CD4-positive, CD25-positive, alpha-beta regulatory T cell (primary cell): ENCODE results near the gene XPR1. TPM values are rescaled to one million over a fixed set of nuclear protein-coding genes. Genes with fewer than 3 reads are reported as not detected.

Source experiments
- polyA plus RNA-seq, 4 donors: library from polyadenylated mRNA; unstranded; fragments of 300-500 nt; fragmentation: Illumina TruSeq; gene quantifications; one replicate each; pipeline ENCODE4 v1.2.3, GENCODE V29; 2021
- total RNA-seq: library from RNA; stranded (reverse); gene quantifications from one replicate; pipeline ENCODE4 v1.2.3, GENCODE V29; 2022

XPR1 gene
- total and polyA plus RNA-seq, 5 donors from 2014 or later: 6.4 to 24.2 (median 11.1) TPM

Other genes starting within 250 kb of the XPR1 start
- gene ACBD6, start 129.4 kb upstream of the XPR1 start, total RNA-seq: 25.1 TPM
- 10 to 100 TPM; 23.4 to 34.9 (median 29.8) TPM for gene ACBD6, start 129.4 kb upstream of the XPR1 start, polyA plus RNA-seq
- gene OVAAL, start 73.1 kb upstream of the XPR1 start, total RNA-seq: not detected
- not detected for gene OVAAL, start 73.1 kb upstream of the XPR1 start, polyA plus RNA-seq